Caco-2 (cell line): ENCODE measurements around the gene UTS2R. TPM values are rescaled to one million over a fixed set of nuclear protein-coding genes. Genes with fewer than 3 reads are reported as not detected.

Experiments
- BruUV-seq: library from RNA; stranded (reverse); fragments of 400-500 nt; replicated peaks from 2 replicates; lab custom pipeline; 2021; lab: Mats Ljungman, UMichigan
- CTCF ChIA-PET: fragments of 300-600 bp; sonication (Branson Sonifier 250); formaldehyde crosslinking; loops from one replicate; lab custom pipeline; 2022; ENCODE audit warnings: antibody characterized with exemption; lab: Charles Lee
- POLR2A ChIA-PET: fragments of 300-600 bp; sonication (Branson Sonifier 250); formaldehyde crosslinking; loops from one replicate; lab custom pipeline; 2022; ENCODE audit warnings: antibody characterized with exemption; lab: Charles Lee
- DNase-seq, 2 experiments: peaks; one replicate each; pipeline versions ENCODE4 v3.0.0 to v3.0.0-alpha.2; 2020 to 2022
- H3K27me3 ChIP-seq: replicated peaks from 2 replicates; pipeline ENCODE4 v1.6.0; 2011; ENCODE audit warnings: low read length; ENCODE audit not compliant: control insufficient read depth, insufficient read depth
- H3K36me3 ChIP-seq: 2 replicates; pipeline ENCODE4 v1.5.1; 2011; ENCODE audit warnings: low read length; ENCODE audit not compliant: control insufficient read depth, insufficient read depth
- H3K4me1 ChIP-seq: fragments of 250-450 bp; sonication (Bioruptor Pico); 2 replicates; pipeline ENCODE4 v1.5.1; 2020; ENCODE audit warnings: mild to moderate bottlenecking
- H3K4me3 ChIP-seq: 2 replicates; pipeline ENCODE4 v1.5.1; 2011; ENCODE audit warnings: low read depth, mild to moderate bottlenecking, control low read depth, low read length
- H3K9me3 ChIP-seq: fragments of 250-450 bp; sonication (Bioruptor Pico); 2 replicates; pipeline ENCODE4 v1.5.1; 2020; ENCODE audit warnings: mild to moderate bottlenecking, moderate library complexity
- H3K27ac Mint-ChIP-seq: one replicate; pipeline ENCODE4 v1.8.0; 2022; ENCODE audit warnings: mixed read lengths; ENCODE audit not compliant: unreplicated experiment
- H3K27me3 Mint-ChIP-seq: one replicate; pipeline ENCODE4 v1.8.0; 2022; ENCODE audit warnings: mixed read lengths; ENCODE audit not compliant: insufficient read depth, unreplicated experiment
- H3K36me3 Mint-ChIP-seq: one replicate; pipeline ENCODE4 v1.8.0; 2022; ENCODE audit warnings: mild to moderate bottlenecking, mixed read lengths; ENCODE audit not compliant: insufficient read depth, unreplicated experiment
- H3K4me1 Mint-ChIP-seq: one replicate; pipeline ENCODE4 v1.8.0; 2022; ENCODE audit warnings: low read depth, mixed read lengths; ENCODE audit not compliant: unreplicated experiment
- H3K4me3 Mint-ChIP-seq: one replicate; pipeline ENCODE4 v1.8.0; 2022; ENCODE audit warnings: mild to moderate bottlenecking, moderate library complexity, mixed read lengths; ENCODE audit not compliant: unreplicated experiment
- H3K9me3 Mint-ChIP-seq: one replicate; pipeline ENCODE4 v1.8.0; 2022; ENCODE audit warnings: mixed read lengths; ENCODE audit not compliant: unreplicated experiment
- CTCF ChIP-seq, 2 experiments: fragments of 200-600 bp in 1 of 2; IDR thresholded peaks; 1 replicate in 1 of 2; 2 replicates in 1 of 2; pipeline versions ENCODE4 v1.5.1 to v1.8.0; 2011 to 2022; ENCODE audit warnings: antibody characterized with exemption in 1 of 2, control low read depth in 1 of 2, inconsistent platforms in 1 of 2, low read depth in 1 of 2, low read length in 1 of 2, mild to moderate bottlenecking in 1 of 2, moderate library complexity in 1 of 2; ENCODE audit not compliant: insufficient read depth in 1 of 2, severe bottlenecking in 1 of 2, unreplicated experiment in 1 of 2
- intact Hi-C: fragments of 100-400 bp; cut with micrococcal nuclease; formaldehyde crosslinking; loops from one replicate; pipeline ENCODE4 v1.10.0; 2022; ENCODE audit not compliant: unreplicated experiment
- total RNA-seq: library from RNA; stranded (reverse); gene quantifications from 2 replicates; pipeline ENCODE4 v1.2.3, GENCODE V29; 2022

Gene UTS2R
- total RNA-seq, 1 experiment from 2014 or later, result 0.66 TPM

- Histone ChIP-seq H3K9me3 (no peaks in the 10 kb centered on the region), H3K4me1 (peaks cover 24% of the 10 kb centered on the region), H3K4me3 (peak overlapping the region; percentile 25), H3K27me3 (no peaks in the 10 kb centered on the region), H3K36me3 (no peaks in the 10 kb centered on the region)
- H3K36me3 Mint-ChIP-seq, result no peaks in the 10 kb centered on the region
- no peaks in the 10 kb centered on the region for H3K9me3 Mint-ChIP-seq
- POLR2A ChIA-PET, result no interaction called here
- peak overlapping the region; percentile 70 for H3K4me3 Mint-ChIP-seq
- H3K27ac Mint-ChIP-seq, result peak overlapping the region; percentile 85
- BruUV-seq, result TSS peak; percentile 98
- CTCF ChIA-PET, result interaction anchor here (1.1 kb wide), 1 partner anchor 103 kb away, joined by 4 read pairs; no protein-coding TSS in a partner anchor
- intact Hi-C loops, result no loop called here
- TF ChIP-seq CTCF (IDR thresholded peaks at IDR 0.05; ENCODE audit: insufficient read depth in 1 of 2, low read depth in 1 of 2, low read length in 1 of 2, severe bottlenecking in 1 of 2, unreplicated experiment in 1 of 2), result no peak
- H3K27me3 Mint-ChIP-seq, result no peaks in the 10 kb centered on the region
- peaks cover 13% of the 10 kb centered on the region for H3K4me1 Mint-ChIP-seq
- DNase-seq, result peak in 1 of 2 experiments; percentile 55
Measured at GRCh38 chr17:82338858-82339633, 32.5 kb upstream of the UTS2R start.

- peak overlapping the region; percentile 85 for H3K27ac Mint-ChIP-seq
- POLR2A ChIA-PET, result no interaction called here
- CTCF ChIA-PET, result interaction anchor here (1.1 kb wide), 1 partner anchor 104 kb away, joined by 4 read pairs; no protein-coding TSS in a partner anchor
- no peaks in the 10 kb centered on the region for H3K9me3 ChIP-seq
- H3K36me3 Mint-ChIP-seq, result no peaks in the 10 kb centered on the region
- no peaks in the 10 kb centered on the region for H3K36me3 ChIP-seq
- peak overlapping the region; percentile 25 for H3K4me3 ChIP-seq
- no TSS peak for BruUV-seq
- H3K4me1 ChIP-seq, result peaks cover 24% of the 10 kb centered on the region
- H3K4me3 Mint-ChIP-seq, result peak overlapping the region; percentile 70
- H3K27me3 Mint-ChIP-seq, result no peaks in the 10 kb centered on the region
- DNase-seq, result no peak
- intact Hi-C loops, result no loop called here
- no peaks in the 10 kb centered on the region for H3K9me3 Mint-ChIP-seq
- H3K27me3 ChIP-seq, result no peaks in the 10 kb centered on the region
- no peak for TF ChIP-seq CTCF (IDR thresholded peaks at IDR 0.05; ENCODE audit: insufficient read depth in 1 of 2, low read depth in 1 of 2, low read length in 1 of 2, severe bottlenecking in 1 of 2, unreplicated experiment in 1 of 2)
- H3K4me1 Mint-ChIP-seq, result peaks cover 11% of the 10 kb centered on the region
Measured at GRCh38 chr17:82339634-82340580, 31.7 kb upstream of the UTS2R start.

- H3K4me1 ChIP-seq, result peaks cover 37% of the 10 kb centered on the region
- H3K27ac Mint-ChIP-seq, result no peak overlapping the region
- H3K4me3 ChIP-seq, result no peak overlapping the region
- H3K4me1 Mint-ChIP-seq, result peaks cover 14% of the 10 kb centered on the region
- H3K9me3 ChIP-seq, result no peaks in the 10 kb centered on the region
- no peak overlapping the region for H3K4me3 Mint-ChIP-seq
- no peak for DNase-seq
- CTCF ChIA-PET, result no interaction called here
- H3K36me3 Mint-ChIP-seq, result no peaks in the 10 kb centered on the region
- intact Hi-C loops, result no loop called here
- no peak for TF ChIP-seq CTCF (IDR thresholded peaks at IDR 0.05; ENCODE audit: insufficient read depth in 1 of 2, low read depth in 1 of 2, low read length in 1 of 2, severe bottlenecking in 1 of 2, unreplicated experiment in 1 of 2)
- H3K27me3 ChIP-seq, result no peaks in the 10 kb centered on the region
- no TSS peak for BruUV-seq
- no peaks in the 10 kb centered on the region for H3K9me3 Mint-ChIP-seq
- POLR2A ChIA-PET, result no interaction called here
- no peaks in the 10 kb centered on the region for H3K36me3 ChIP-seq
- H3K27me3 Mint-ChIP-seq, result no peaks in the 10 kb centered on the region
Measured at GRCh38 chr17:82342361-82343079, 29.0 kb upstream of the UTS2R start.
